OCI-LY3 (cell line): ENCODE data around the gene GDE1.

Experiments used
- H2AFZ ChIP-seq: fragments of 200-600, 300-600 bp; shearing (Covaris generic); 2 replicates; pipeline ENCODE4 v1.6.0; 2014; ENCODE audit warnings: antibody characterized with exemption, low read depth, low read length
- H3K27ac ChIP-seq: fragments of 200-600, 300-600 bp; sonication (generic); 2 replicates; pipeline ENCODE4 v1.5.1; 2014; ENCODE audit warnings: mild to moderate bottlenecking, low read length, moderate library complexity, mixed read lengths
- H3K27me3 ChIP-seq: fragments of 200-600, 300-600 bp; sonication (generic); 2 replicates; pipeline ENCODE4 v1.6.1; 2014; ENCODE audit warnings: low read depth, low read length, mixed read lengths
- H3K36me3 ChIP-seq: fragments of 200-600, 300-600 bp; sonication (generic); replicated peaks from 2 replicates; pipeline ENCODE3; 2014; ENCODE audit warnings: low read depth, low read length, mixed read lengths
- H3K4me1 ChIP-seq: fragments of 300-600, 200-600 bp; sonication (generic); 2 replicates; pipeline ENCODE4 v1.6.1; 2014; ENCODE audit warnings: low read length, mixed read lengths
- H3K4me2 ChIP-seq: fragments of 200-600, 300-600 bp; sonication (generic); 2 replicates; pipeline ENCODE4 v1.6.1; 2014; ENCODE audit warnings: low read length, mixed read lengths
- H3K4me3 ChIP-seq: fragments of 300-600, 200-600 bp; sonication (generic); 2 replicates; pipeline ENCODE4 v1.5.1; 2014; ENCODE audit warnings: antibody characterized with exemption, mild to moderate bottlenecking, low read length, moderate library complexity
- H3K79me2 ChIP-seq: fragments of 300-600, 200-600 bp; shearing (Covaris generic); 2 replicates; pipeline ENCODE4 v1.6.1; 2014; ENCODE audit warnings: mild to moderate bottlenecking, low read length, mixed read lengths
- H3K9ac ChIP-seq: fragments of 300-600, 200-600 bp; shearing (Covaris generic); 2 replicates; pipeline ENCODE4 v1.6.0; 2014; ENCODE audit warnings: mild to moderate bottlenecking, low read length, moderate library complexity
- H3K9me3 ChIP-seq: fragments of 200-600, 300-600 bp; shearing (Covaris generic); 2 replicates; pipeline ENCODE4 v1.6.1; 2014; ENCODE audit warnings: low read length, mixed read lengths; ENCODE audit not compliant: insufficient read depth
- H4K20me1 ChIP-seq: fragments of 200-600, 300-600 bp; sonication (generic); 2 replicates; pipeline ENCODE4 v1.6.1; 2016; ENCODE audit warnings: low read length, mixed read lengths; ENCODE audit not compliant: insufficient read depth
- CTCF ChIP-seq: fragments of 200-600, 300-600 bp; sonication (generic); IDR thresholded peaks from 2 replicates; pipeline ENCODE4 v1.5.1; 2014; ENCODE audit warnings: antibody characterized with exemption, low read length, low read depth
- EZH2phosphoT487 ChIP-seq: fragments of 200-600 bp; shearing (Covaris generic); IDR thresholded peaks from 2 replicates; pipeline ENCODE4 v1.6.1; 2018; ENCODE audit warnings: antibody characterized with exemption, mixed run types, low read depth

GDE1 gene

GRCh38 chr16:19512297-19512696, 9.6 kb downstream of the GDE1 start:
- Histone ChIP-seq H3K4me2 (no peak overlapping the region), H3K27me3 (no peaks in the 10 kb centered on the region), H4K20me1 (no peaks in the 10 kb centered on the region), H3K36me3 (peaks cover 33% of the 10 kb centered on the region), H3K9ac (no peak overlapping the region), H3K4me3 (no peak overlapping the region), H3K27ac (no peak overlapping the region), H3K9me3 (no peaks in the 10 kb centered on the region), H2AFZ (no peak overlapping the region), H3K79me2 (0 out of 2 replicates have a peak, but pooled peaks cover 4% of the 10 kb centered on the region), H3K4me1 (no peaks in the 10 kb centered on the region)
- no peak for TF ChIP-seq EZH2phosphoT487
- TF ChIP-seq CTCF, result no peak

GRCh38 chr16:19507867-19508266, 14.0 kb downstream of the GDE1 start:
- no peaks in the 10 kb centered on the region for H3K9me3 ChIP-seq
- H3K4me1 ChIP-seq, result no peaks in the 10 kb centered on the region
- no peaks in the 10 kb centered on the region for H4K20me1 ChIP-seq
- H3K9ac ChIP-seq, result no peak overlapping the region
- H2AFZ ChIP-seq, result no peak overlapping the region
- no peak overlapping the region for H3K27ac ChIP-seq
- TF ChIP-seq CTCF, result no peak
- TF ChIP-seq EZH2phosphoT487, result no peak
- no peaks in the 10 kb centered on the region for H3K27me3 ChIP-seq
- H3K36me3 ChIP-seq, result peaks cover 24% of the 10 kb centered on the region
- no peak overlapping the region for H3K4me2 ChIP-seq
- no peaks in the 10 kb centered on the region for H3K79me2 ChIP-seq
- no peak overlapping the region for H3K4me3 ChIP-seq

- Histone ChIP-seq H4K20me1 (no peaks in the 10 kb centered on the region), H3K36me3 (peaks cover 31% of the 10 kb centered on the region), H3K9ac (no peak overlapping the region), H3K27ac (no peak overlapping the region), H3K4me3 (no peak overlapping the region), H3K79me2 (no peaks in the 10 kb centered on the region), H3K27me3 (no peaks in the 10 kb centered on the region), H3K9me3 (no peaks in the 10 kb centered on the region), H3K4me2 (no peak overlapping the region), H2AFZ (no peak overlapping the region), H3K4me1 (no peaks in the 10 kb centered on the region)
- TF ChIP-seq CTCF (no peak), EZH2phosphoT487 (no peak)
Measured at GRCh38 chr16:19506965-19507364, 14.9 kb downstream of the GDE1 start.

- Histone ChIP-seq H3K4me1 (no peaks in the 10 kb centered on the region), H3K36me3 (peaks cover 36% of the 10 kb centered on the region), H3K4me2 (no peak overlapping the region), H3K27ac (no peak overlapping the region), H2AFZ (no peak overlapping the region), H3K27me3 (no peaks in the 10 kb centered on the region), H3K9me3 (no peaks in the 10 kb centered on the region), H3K4me3 (no peak overlapping the region), H4K20me1 (no peaks in the 10 kb centered on the region), H3K79me2 (no peaks in the 10 kb centered on the region), H3K9ac (no peak overlapping the region)
- no peak for TF ChIP-seq CTCF
Measured at GRCh38 chr16:19505600-19506303, 16.1 kb downstream of the GDE1 start.
